PC-9 (cell line): ENCODE measurements around the gene TRIM24. TPM values are rescaled to one million over a fixed set of nuclear protein-coding genes. Genes with fewer than 3 reads are reported as not detected.

Experiments used
- BruUV-seq: library from RNA; stranded (reverse); fragments of 400-500 nt; replicated peaks from 2 replicates; lab custom pipeline; 2021; lab: Mats Ljungman, UMichigan
- CTCF ChIA-PET: fragments of 300-600 bp; sonication (Branson Sonifier 250); formaldehyde crosslinking; loops from one replicate; lab custom pipeline; 2022; ENCODE audit warnings: antibody characterized with exemption; lab: Charles Lee
- POLR2A ChIA-PET: fragments of 300-600 bp; sonication (Branson Sonifier 250); formaldehyde crosslinking; loops from one replicate; lab custom pipeline; 2022; ENCODE audit warnings: antibody characterized with exemption; ENCODE audit not compliant: unreplicated experiment; lab: Charles Lee
- DNase-seq, 2 experiments: peaks; one replicate each; pipeline versions ENCODE4 v3.0.0 to v3.0.0-alpha.2; 2015 to 2022; ENCODE audit warnings: mixed read lengths in 1 of 2
- H2AFZ ChIP-seq: fragments of 200-600 bp; sonication (generic); 2 replicates; pipeline ENCODE4 v1.8.1; 2017; ENCODE audit warnings: antibody characterized with exemption
- H3F3A ChIP-seq: fragments of 200-600 bp; sonication (generic); 2 replicates; pipeline ENCODE4 v1.8.1; 2017; ENCODE audit warnings: antibody characterized with exemption, mild to moderate bottlenecking, low read depth; ENCODE audit not compliant: insufficient read depth
- H3K27ac ChIP-seq: fragments of 200-600 bp; sonication (generic); 2 replicates; pipeline ENCODE4 v1.6.1; 2016; ENCODE audit warnings: mixed run types
- H3K27me3 ChIP-seq: fragments of 200-600 bp; sonication (generic); 2 replicates; pipeline ENCODE4 v1.6.1; 2016; ENCODE audit warnings: low read depth, mixed run types; ENCODE audit not compliant: insufficient read depth
- H3K36me3 ChIP-seq: fragments of 200-600 bp; sonication (generic); 2 replicates; pipeline ENCODE4 v1.6.1; 2016; ENCODE audit warnings: low read depth, mixed run types
- H3K4me1 ChIP-seq: fragments of 200-600 bp; sonication (generic); replicated peaks from 2 replicates; pipeline ENCODE4 v1.6.1; 2016; ENCODE audit warnings: mixed run types; ENCODE audit not compliant: insufficient read depth
- H3K4me2 ChIP-seq: fragments of 200-600 bp; sonication (generic); 2 replicates; pipeline ENCODE4 v1.6.1; 2017; ENCODE audit warnings: mixed run types
- H3K4me3 ChIP-seq: fragments of 200-600 bp; sonication (generic); 2 replicates; pipeline ENCODE4 v1.6.1; 2016; ENCODE audit warnings: mixed run types
- H3K79me2 ChIP-seq: fragments of 200-600 bp; sonication (generic); 2 replicates; pipeline ENCODE4 v1.6.1; 2017; ENCODE audit warnings: low read depth, mixed run types
- H3K9me2 ChIP-seq: fragments of 200-600 bp; sonication (generic); 2 replicates; pipeline ENCODE4 v1.8.1; 2017; ENCODE audit warnings: mild to moderate bottlenecking; ENCODE audit not compliant: insufficient read depth
- H3K9me3 ChIP-seq: fragments of 200-600 bp; sonication (generic); 2 replicates; pipeline ENCODE4 v1.8.1; 2016; ENCODE audit warnings: low read depth; ENCODE audit not compliant: insufficient read depth
- H4K20me1 ChIP-seq: fragments of 200-600 bp; sonication (generic); 2 replicates; pipeline ENCODE4 v1.8.1; 2017; ENCODE audit not compliant: insufficient read depth
- EZH2 ChIP-seq: fragments of 200-600 bp; sonication (generic); IDR thresholded peaks from 2 replicates; pipeline ENCODE4 v1.8.0; 2017; ENCODE audit warnings: antibody characterized with exemption, low read depth
- intact Hi-C: fragments of 100-400 bp; cut with micrococcal nuclease; formaldehyde crosslinking; loops from one replicate; pipeline ENCODE4 v1.10.0; 2022; ENCODE audit not compliant: unreplicated experiment
- total RNA-seq: library from RNA; stranded (reverse); gene quantifications from 2 replicates; pipeline ENCODE4 v1.2.3, GENCODE V29; 2021
- TF ChIP-seq, protein P1 (sequence below): fragments of 200-600 bp; sonication (generic); conservative IDR thresholded peaks from 2 replicates; pipeline ENCODE4 v1.6.1; 2017; ENCODE audit warnings: mixed run types, antibody characterized with exemption, mild to moderate bottlenecking, moderate library complexity

TRIM24 gene
- total RNA-seq, 1 experiment from 2014 or later = 20.5 TPM

DNA sequence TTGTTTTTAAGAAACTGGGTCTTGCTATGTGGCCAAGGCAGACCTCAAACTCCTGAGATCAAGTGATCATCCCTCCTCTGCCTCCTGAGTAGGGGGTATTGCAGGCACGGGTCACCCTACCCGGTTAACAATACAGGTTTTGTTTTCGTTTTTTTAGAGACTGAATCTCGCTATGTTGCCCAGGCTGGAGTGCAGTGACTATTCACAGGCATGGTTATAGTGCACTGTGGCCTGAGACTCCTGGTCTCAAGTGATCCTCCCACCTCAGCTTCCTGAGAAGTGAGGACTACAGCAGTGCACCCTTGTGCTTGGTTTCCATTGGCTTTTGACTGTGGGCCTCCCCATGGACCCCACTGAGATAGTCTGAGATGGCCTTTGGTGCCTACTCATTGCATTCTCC lies 3.8 kb upstream of the TRIM24 start:
- TF ChIP-seq, protein P1, sequence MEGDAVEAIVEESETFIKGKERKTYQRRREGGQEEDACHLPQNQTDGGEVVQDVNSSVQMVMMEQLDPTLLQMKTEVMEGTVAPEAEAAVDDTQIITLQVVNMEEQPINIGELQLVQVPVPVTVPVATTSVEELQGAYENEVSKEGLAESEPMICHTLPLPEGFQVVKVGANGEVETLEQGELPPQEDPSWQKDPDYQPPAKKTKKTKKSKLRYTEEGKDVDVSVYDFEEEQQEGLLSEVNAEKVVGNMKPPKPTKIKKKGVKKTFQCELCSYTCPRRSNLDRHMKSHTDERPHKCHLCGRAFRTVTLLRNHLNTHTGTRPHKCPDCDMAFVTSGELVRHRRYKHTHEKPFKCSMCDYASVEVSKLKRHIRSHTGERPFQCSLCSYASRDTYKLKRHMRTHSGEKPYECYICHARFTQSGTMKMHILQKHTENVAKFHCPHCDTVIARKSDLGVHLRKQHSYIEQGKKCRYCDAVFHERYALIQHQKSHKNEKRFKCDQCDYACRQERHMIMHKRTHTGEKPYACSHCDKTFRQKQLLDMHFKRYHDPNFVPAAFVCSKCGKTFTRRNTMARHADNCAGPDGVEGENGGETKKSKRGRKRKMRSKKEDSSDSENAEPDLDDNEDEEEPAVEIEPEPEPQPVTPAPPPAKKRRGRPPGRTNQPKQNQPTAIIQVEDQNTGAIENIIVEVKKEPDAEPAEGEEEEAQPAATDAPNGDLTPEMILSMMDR = no peak
- no peak for TF ChIP-seq EZH2
- H4K20me1 ChIP-seq = no peaks in the 10 kb centered on the region
- no peaks in the 10 kb centered on the region for H3K4me1 ChIP-seq
- H3K27me3 ChIP-seq = no peaks in the 10 kb centered on the region
- no peak overlapping the region for H3K4me3 ChIP-seq
- no peak for DNase-seq
- H3K79me2 ChIP-seq = peaks cover 3% of the 10 kb centered on the region
- intact Hi-C loops = no loop called here
- H2AFZ ChIP-seq = no peak overlapping the region
- no peaks in the 10 kb centered on the region for H3K9me3 ChIP-seq
- ChIA-PET CTCF (interaction anchor here (0.6 kb wide), 1 partner anchor 1385 kb away, joined by 6 read pairs; no protein-coding TSS in a partner anchor), POLR2A (no interaction called here)
- peaks cover 3% of the 10 kb centered on the region; the same call in 1 of the 2 replicates for H3F3A ChIP-seq
- H3K4me2 ChIP-seq = no peak overlapping the region
- H3K27ac ChIP-seq = no peak overlapping the region
- H3K9me2 ChIP-seq = no peaks in the 10 kb centered on the region
- no peaks in the 10 kb centered on the region for H3K36me3 ChIP-seq
- no TSS peak for BruUV-seq

DNA sequence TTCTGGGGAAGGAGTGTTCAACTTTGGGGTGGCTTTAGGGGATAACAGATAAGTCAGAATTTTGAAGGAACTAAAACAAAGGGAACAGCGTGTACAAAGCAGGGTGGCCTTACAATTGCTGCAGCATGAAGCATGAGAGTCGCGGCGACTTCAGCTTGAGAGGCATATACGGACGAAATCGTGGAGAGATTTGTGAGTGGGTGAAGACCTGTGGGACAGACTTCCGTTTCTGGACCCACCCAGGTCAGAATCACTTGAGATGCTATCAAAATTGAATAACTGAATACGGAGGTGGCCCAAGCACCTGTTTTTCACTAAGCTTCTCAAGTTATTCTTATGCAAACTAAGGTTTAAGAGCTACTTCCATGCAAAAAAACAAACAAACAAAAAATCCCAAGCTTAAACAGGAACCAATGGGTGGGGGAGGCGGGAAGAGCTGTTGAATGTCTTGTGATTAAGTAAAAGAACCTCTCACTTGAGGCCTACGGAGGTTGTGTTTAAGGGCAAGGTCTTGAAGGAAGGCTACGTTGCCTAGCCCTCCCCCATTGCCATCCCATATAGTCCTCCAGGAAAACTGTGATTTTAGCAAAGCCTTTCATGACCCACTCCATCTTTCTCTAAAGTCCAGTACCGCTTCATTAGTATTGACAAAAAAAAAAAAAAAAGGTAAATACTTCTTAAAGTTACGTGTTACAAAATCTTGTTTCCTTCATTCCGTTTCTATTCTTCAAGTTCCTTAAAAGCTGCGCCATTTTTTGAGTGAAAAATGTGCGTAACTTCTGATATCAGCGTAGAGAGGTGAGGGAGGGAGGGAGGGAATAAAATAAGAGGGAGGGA lies 1.3 kb upstream of the TRIM24 start:
- H3K27me3 ChIP-seq = no peaks in the 10 kb centered on the region
- peaks cover 9% of the 10 kb centered on the region; the same call in 1 of the 2 replicates for H3F3A ChIP-seq
- peaks cover 27% of the 10 kb centered on the region for H3K79me2 ChIP-seq
- H3K4me1 ChIP-seq = peaks cover 6% of the 10 kb centered on the region
- BruUV-seq = no TSS peak
- H3K4me2 ChIP-seq = peak overlapping the region; percentile 79
- ChIA-PET CTCF (no interaction called here), POLR2A (interaction anchor here (0.6 kb wide), 1 partner anchor 321 kb away, joined by 5 read pairs; no protein-coding TSS in a partner anchor)
- H3K9me3 ChIP-seq = no peaks in the 10 kb centered on the region
- H4K20me1 ChIP-seq = 0 out of 2 replicates have a peak, but pooled peaks cover 7% of the 10 kb centered on the region
- no peak overlapping the region for H3K4me3 ChIP-seq
- no peak for DNase-seq
- no peak for TF ChIP-seq EZH2
- TF ChIP-seq, protein P1 = no peak
- intact Hi-C loops = loop anchor here (2.0 kb wide), 1 partner anchor 298 kb away; no protein-coding TSS in a partner anchor
- H3K27ac ChIP-seq = no peak overlapping the region
- no peak overlapping the region for H2AFZ ChIP-seq
- H3K36me3 ChIP-seq = no peaks in the 10 kb centered on the region
- no peaks in the 10 kb centered on the region for H3K9me2 ChIP-seq

DNA sequence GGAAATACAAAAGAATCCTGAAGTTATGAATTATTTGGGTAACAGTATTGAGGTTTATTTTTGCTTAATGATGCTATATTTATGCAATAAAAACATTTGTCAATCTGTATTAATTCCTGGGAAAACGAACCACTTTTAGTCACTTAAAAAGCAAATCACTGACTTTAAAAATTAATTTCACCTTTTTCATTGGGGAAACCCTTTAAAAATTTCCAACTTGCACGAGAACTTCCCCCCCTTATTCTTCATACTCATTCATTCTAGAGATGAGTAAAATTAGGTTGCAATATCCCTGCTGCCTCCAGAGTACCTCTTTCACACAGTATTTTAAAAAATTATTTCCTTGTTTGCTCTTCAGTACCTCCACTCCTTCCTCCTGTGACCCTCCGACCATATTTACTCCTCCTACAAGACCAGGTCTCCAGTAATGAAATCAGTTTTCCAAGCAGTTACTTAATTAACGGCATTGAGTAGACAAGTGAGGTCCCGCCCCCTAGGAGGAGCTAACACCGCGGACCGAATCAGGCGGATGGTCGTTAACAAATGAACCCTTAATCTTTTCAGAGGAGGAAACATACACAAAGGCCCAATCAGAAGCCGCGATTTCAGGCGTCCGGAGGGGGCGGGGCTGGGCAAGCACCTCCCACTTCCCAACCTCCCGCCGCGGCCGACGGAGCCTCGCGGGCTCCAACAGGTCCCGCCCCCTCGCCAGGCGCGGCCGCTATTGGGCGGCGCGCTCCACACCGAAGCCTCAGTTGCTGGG lies 465 bp upstream of the TRIM24 start:
- CTCF ChIA-PET = no interaction called here
- peak overlapping the region; percentile 75 for H2AFZ ChIP-seq
- intact Hi-C loops = loop anchor here (2.0 to 5.0 kb wide), 6 partner anchors 105 to 405 kb away; no protein-coding TSS in a partner anchor

More for the DNA sequence above, 465 bp upstream of the TRIM24 start:
- peaks cover 6% of the 10 kb centered on the region for H3K4me1 ChIP-seq
- POLR2A ChIA-PET = interaction anchor here (0.6 to 0.8 kb wide), 2 partner anchors 32 to 826 kb away, joined by 4 to 9 read pairs; no protein-coding TSS in a partner anchor
- H3K9me3 ChIP-seq = no peaks in the 10 kb centered on the region
- H3K79me2 ChIP-seq = peaks cover 35% of the 10 kb centered on the region
- H3K27me3 ChIP-seq = no peaks in the 10 kb centered on the region
- peak overlapping the region; percentile 53 for H3K4me3 ChIP-seq
- H3K9me2 ChIP-seq = no peaks in the 10 kb centered on the region
- peak; percentile 94 to 99 for DNase-seq
- BruUV-seq = no TSS peak
- H3K4me2 ChIP-seq = peak overlapping the region; percentile 79
- TF ChIP-seq EZH2 = no peak
- TF ChIP-seq, protein P1 = peak; percentile 62
- H3F3A ChIP-seq = peaks cover 9% of the 10 kb centered on the region; the same call in 1 of the 2 replicates
- 0 out of 2 replicates have a peak, but pooled peaks cover 7% of the 10 kb centered on the region for H4K20me1 ChIP-seq
- H3K27ac ChIP-seq = no peak overlapping the region
- no peaks in the 10 kb centered on the region for H3K36me3 ChIP-seq
